DMS153 (cell line): Measurements from ENCODE around the gene NTF4.
"Not testable (repeated sequence)": the region's sequence is repeated elsewhere in the genome, so short reads cannot be mapped to it uniquely, and the experiment has no call there.

Source experiments
- DNase-seq: peaks from one replicate; lab custom pipeline; 2025; lab: John Stamatoyannopoulos, UW

The NTF4 gene

GRCh38 chr19:49020931-49021895, 43.4 kb downstream of the NTF4 start:
- no peak for DNase-seq

GRCh38 chr19:49020342-49020741, 44.3 kb downstream of the NTF4 start:
- DNase-seq = no peak

- DNase-seq = peak; percentile 51
These were observed 45.2 kb downstream of the NTF4 start for GRCh38 chr19:49019242-49019932.

- not testable (repeated sequence) for DNase-seq
These were observed 46.0 kb downstream of the NTF4 start for GRCh38 chr19:49018388-49019241.

- no peak for DNase-seq
These were observed 46.8 kb downstream of the NTF4 start for GRCh38 chr19:49017666-49018351.

GRCh38 chr19:49017041-49017665, 47.5 kb downstream of the NTF4 start, which contains the start of gene LHB:
LHB (minus strand) TSS chr19:49017091; CDS start chr19:49017081, 10 bp downstream.
- no peak for DNase-seq

- no peak for DNase-seq
These were observed 48.4 kb downstream of the NTF4 start for GRCh38 chr19:49016067-49016839.

GRCh38 chr19:49014870-49015255, 49.8 kb downstream of the NTF4 start:
- DNase-seq = no peak

- no peak for DNase-seq
These were observed 50.3 kb downstream of the NTF4 start for GRCh38 chr19:49014123-49014869.

GRCh38 chr19:49011194-49011593, 53.4 kb downstream of the NTF4 start:
- DNase-seq = no peak
